ENCODE measurements around the gene PTPRH.

- TF ChIP-seq SRSF9 (IDR thresholded peaks at IDR 0.05; ENCODE audit: borderline replicate concordance, low read depth, low read length) (no peak), MAX (CRISPR knock-in tag; IDR thresholded peaks at IDR 0.05) (no peak; the same call in 1 of the 2 replicates), RAD21 (CRISPR knock-in tag; conservative IDR thresholded peaks at IDR 0.05 in 1 of 2, IDR thresholded peaks at IDR 0.05 in 1 of 2) (no peak), PBX2 (CRISPR knock-in tag; IDR thresholded peaks at IDR 0.05; ENCODE audit: low read depth) (no peak), PBX2 (tag; conservative IDR thresholded peaks at IDR 0.05; ENCODE audit: low read depth) (no peak), CTCF (IDR thresholded peaks at IDR 0.05 in 2 of 3, conservative IDR thresholded peaks at IDR 0.05 in 1 of 3; ENCODE audit: insufficient read depth in 2 of 3, low read depth in 1 of 3, low read length in 3 of 3) (no peak), HES1 (IDR thresholded peaks at IDR 0.05; ENCODE audit: low read depth) (no peak), TRIM24 (IDR thresholded peaks at IDR 0.05) (no peak), ZNF511 (CRISPR knock-in tag; IDR thresholded peaks at IDR 0.05) (no peak), E4F1 (CRISPR knock-in tag; IDR thresholded peaks at IDR 0.05; ENCODE audit: borderline replicate concordance) (no peak)
Measured at GRCh38 chr19:55157064-55157908, 52.0 kb downstream of the PTPRH start, which contains the start of gene TNNI3.

Measured in K562 (cell line).